Measurements from ENCODE around the gene SIK3. TPM values are rescaled to one million over a fixed set of nuclear protein-coding genes. Genes with fewer than 3 reads are reported as not detected.
"Not testable (repeated sequence)": the region's sequence is repeated elsewhere in the genome, so short reads cannot be mapped to it uniquely, and the experiment has no call there.

The SIK3 gene
- 4.1 and 4.3 TPM in 2 replicates for total RNA-seq (2014; rRNA removed; shearing (Covaris generic); ENCODE audit: low replicate concordance)

GRCh38 chr11:117098269-117099232 lies at the start of gene SIK3:
Gene SIK3, minus strand, starts transcription at chr11:117098428. Its CDS starts 13 bp downstream, at chr11:117098415.
- peak; percentile 87 for DNase-seq
- Histone ChIP-seq H3K36me3 (no peaks in the 10 kb centered on the region), H3K27me3 (no peaks in the 10 kb centered on the region), H3K9me3 (no peaks in the 10 kb centered on the region), H3K4me3 (peak within 1 kb of the TSS; percentile 82)

DNA sequence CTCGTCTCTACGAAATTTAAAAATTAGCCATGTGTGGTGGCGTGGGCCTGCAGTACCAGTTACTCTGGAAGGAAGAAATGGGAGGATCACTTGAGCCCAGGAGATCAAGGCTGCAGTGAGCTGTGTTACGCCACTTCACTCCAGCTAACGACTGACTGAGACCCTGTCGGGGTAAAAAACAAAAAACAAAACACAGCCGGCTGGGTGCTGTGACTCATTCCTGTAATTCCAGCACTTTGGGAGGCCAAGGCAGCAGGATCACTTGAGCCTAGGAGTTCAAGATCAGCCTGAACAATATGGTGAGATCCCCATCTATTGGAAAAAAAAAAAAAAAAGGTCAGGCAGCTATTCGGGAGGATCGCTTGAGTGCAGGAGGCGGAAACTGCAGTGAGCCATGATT lies 48.3 kb upstream of the SIK3 start:
- Histone ChIP-seq H3K36me3 (peaks cover 38% of the 10 kb centered on the region), H3K9me3 (no peaks in the 10 kb centered on the region), H3K27me3 (no peaks in the 10 kb centered on the region), H3K4me3 (no peak overlapping the region)
- DNase-seq: peak; percentile 18

DNA sequence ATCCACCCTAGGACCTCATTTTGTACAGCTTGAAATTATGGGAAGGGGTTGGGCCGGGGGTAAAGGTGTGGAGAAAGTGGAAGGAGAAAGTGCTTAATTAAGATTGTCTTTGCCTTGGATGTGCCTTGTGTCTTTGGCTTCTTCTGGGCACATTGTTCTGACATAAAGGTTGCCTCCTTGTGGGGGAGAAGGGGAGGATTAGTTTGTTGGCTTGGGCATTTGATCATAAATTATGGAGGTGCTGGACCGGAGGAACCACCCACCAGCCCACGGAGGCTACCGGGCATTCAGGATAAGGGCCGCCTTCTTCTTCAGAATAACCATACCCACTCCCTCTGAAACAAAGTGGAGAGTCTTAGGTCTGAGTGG lies 47.1 kb upstream of the SIK3 start:
- Histone ChIP-seq H3K9me3 (no peaks in the 10 kb centered on the region), H3K4me3 (peak overlapping the region; percentile 65), H3K27me3 (no peaks in the 10 kb centered on the region), H3K36me3 (peaks cover 34% of the 10 kb centered on the region)
- peak; percentile 6 for DNase-seq

DNA sequence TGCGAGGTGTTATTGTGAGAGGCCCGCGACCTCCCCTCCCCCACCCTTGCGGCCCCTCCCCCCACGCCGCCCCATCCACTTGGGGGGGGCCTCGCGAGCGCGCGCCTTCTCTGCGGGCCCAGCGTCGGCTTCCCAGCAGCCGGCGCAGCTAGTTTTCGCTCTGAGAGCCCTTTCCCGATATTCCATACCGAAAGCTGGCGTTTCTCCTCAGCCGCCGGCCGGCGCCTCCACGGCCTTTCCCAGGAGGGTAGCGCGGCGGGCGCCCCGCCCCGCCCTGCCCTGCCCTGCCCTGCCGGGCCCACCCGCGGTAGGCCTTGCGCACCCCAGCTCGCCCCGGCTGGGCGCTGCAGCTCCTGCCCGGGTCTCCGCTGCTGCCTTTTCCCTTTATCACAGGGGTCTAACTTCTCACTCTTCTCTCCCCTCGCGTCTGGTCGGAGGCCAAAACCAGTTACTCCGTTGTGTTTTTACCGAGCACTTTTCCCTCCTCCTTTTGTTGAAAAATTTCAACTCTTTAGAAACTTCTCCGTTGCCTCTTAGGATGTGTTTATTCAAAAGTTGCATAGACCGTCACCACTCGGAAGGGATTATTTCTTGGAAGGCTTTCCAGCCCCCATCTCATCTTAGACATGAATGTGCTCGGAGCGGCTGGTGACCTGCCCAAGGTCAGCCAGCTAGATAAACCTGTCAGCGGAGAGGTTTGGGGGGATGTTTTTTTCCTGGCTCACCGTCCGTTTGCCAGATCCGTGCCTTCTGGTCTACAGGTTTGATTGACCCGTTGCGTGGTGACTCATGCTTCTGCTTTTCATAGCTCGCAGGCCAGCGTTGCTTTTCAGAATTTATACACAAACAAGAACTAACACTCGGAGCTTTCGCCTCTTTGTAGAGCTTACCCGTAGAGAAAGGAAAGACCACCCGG lies 46.5 kb upstream of the SIK3 start:
- peak; percentile 70 for DNase-seq
- Histone ChIP-seq H3K9me3 (no peaks in the 10 kb centered on the region), H3K4me3 (peak overlapping the region; percentile 65), H3K27me3 (no peaks in the 10 kb centered on the region), H3K36me3 (peaks cover 33% of the 10 kb centered on the region)

- Histone ChIP-seq H3K4me3 (peak within 1 kb of the TSS; percentile 65), H3K27me3 (no peaks in the 10 kb centered on the region), H3K36me3 (peaks cover 30% of the 10 kb centered on the region), H3K9me3 (no peaks in the 10 kb centered on the region)
- peak; percentile 95 for DNase-seq
Measured at GRCh38 chr11:117143871-117144476, 45.7 kb upstream of the SIK3 start, which contains the start of gene PAFAH1B2. Gene PAFAH1B2, plus strand, starts transcription at chr11:117144287. Its CDS starts 8,161 bp downstream, at chr11:117152448.

GRCh38 chr11:117143390-117143789 lies 45.2 kb upstream of the SIK3 start:
- peak overlapping the region; percentile 65 for H3K4me3 ChIP-seq
- DNase-seq: peak; percentile 63
- H3K9me3 ChIP-seq: no peaks in the 10 kb centered on the region
- H3K36me3 ChIP-seq: peaks cover 30% of the 10 kb centered on the region
- no peaks in the 10 kb centered on the region for H3K27me3 ChIP-seq

DNA sequence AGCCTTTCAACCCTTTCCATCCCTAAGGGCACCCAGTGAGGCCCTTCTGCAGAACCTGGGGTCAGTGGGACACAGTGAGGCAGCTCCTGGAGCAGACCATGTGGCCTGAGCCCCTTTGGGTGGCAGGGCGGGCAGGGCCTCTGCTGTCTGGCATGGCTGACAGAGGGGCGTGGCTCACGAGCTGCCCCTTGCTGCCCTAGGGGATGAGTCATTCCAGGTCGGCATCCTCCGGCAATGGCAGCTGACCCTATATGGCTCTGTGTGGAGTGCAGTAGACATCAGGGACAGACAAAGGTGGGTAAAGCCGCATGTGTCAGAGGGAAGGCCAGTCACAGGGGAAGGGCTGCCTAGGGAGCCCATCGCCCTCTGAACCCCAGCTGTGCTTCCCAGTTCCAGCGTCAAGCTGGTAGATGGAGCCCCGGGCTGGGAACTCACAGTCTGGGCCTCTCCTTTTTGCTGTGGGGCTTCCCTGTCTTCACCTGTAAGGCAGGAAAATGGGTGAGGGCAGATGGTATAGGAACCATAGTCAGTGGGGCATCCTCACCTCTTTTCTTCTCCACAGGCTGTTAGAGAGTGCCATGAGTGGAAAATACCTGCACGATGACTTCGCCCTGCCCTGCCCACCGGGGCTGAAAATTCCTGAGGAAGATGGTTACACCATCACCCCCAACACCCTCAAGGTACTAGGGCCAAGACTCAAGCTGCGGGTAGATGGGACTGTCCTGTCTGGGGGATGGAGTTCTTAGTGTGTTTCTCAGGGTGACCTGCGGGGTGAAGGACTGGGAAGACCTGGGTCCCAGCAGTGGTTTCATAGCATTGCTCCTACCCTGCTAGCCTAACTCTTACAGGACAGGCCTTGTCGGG lies 39.2 kb upstream of the SIK3 start:
- not testable (repeated sequence) for H3K36me3 ChIP-seq, H3K9me3 ChIP-seq, H3K27me3 ChIP-seq, H3K4me3 ChIP-seq, DNase-seq

DNA sequence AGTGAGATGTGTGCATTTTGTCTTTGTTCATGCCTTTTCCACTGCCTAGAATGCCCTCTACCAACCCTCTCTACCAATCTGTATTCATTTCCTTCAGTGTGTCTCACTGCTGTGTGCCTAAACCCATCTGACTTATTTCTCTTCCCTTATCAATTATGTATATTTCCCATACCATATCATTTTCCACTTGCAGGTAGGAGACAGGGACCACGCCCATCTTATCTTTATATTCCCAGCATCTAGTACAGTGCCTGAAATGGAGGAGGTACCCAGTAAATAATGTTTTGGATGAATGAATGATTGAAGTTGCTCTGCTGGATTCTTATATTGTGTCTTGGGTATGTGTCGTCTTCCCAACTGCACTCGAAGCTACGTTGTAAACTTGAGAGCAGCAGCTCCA lies 36.8 kb upstream of the SIK3 start:
- not testable (repeated sequence) for H3K4me3 ChIP-seq, H3K36me3 ChIP-seq, H3K9me3 ChIP-seq, DNase-seq, H3K27me3 ChIP-seq

- H3K36me3 ChIP-seq: no peaks in the 10 kb centered on the region
- no peaks in the 10 kb centered on the region for H3K27me3 ChIP-seq
- H3K9me3 ChIP-seq: no peaks in the 10 kb centered on the region
Measured at GRCh38 chr11:117134431-117134830, 36.2 kb upstream of the SIK3 start.

GRCh38 chr11:117130879-117131278 lies 32.7 kb upstream of the SIK3 start:
- Histone ChIP-seq H3K4me3 (no peak overlapping the region), H3K27me3 (no peaks in the 10 kb centered on the region), H3K9me3 (no peaks in the 10 kb centered on the region), H3K36me3 (no peaks in the 10 kb centered on the region)
- no peak for DNase-seq

More at GRCh38 chr11:117134431-117134830, 36.2 kb upstream of the SIK3 start:
- DNase-seq: no peak
- no peak overlapping the region for H3K4me3 ChIP-seq

GRCh38 chr11:117130396-117130795 lies 32.2 kb upstream of the SIK3 start:
- not testable (repeated sequence) for H3K36me3 ChIP-seq, H3K27me3 ChIP-seq, H3K9me3 ChIP-seq, DNase-seq, H3K4me3 ChIP-seq

- no peaks in the 10 kb centered on the region for H3K36me3 ChIP-seq
- H3K27me3 ChIP-seq: no peaks in the 10 kb centered on the region
- no peak for DNase-seq
- H3K9me3 ChIP-seq: no peaks in the 10 kb centered on the region
- no peak overlapping the region for H3K4me3 ChIP-seq
Measured at GRCh38 chr11:117128289-117128688, 30.1 kb upstream of the SIK3 start.

DNA sequence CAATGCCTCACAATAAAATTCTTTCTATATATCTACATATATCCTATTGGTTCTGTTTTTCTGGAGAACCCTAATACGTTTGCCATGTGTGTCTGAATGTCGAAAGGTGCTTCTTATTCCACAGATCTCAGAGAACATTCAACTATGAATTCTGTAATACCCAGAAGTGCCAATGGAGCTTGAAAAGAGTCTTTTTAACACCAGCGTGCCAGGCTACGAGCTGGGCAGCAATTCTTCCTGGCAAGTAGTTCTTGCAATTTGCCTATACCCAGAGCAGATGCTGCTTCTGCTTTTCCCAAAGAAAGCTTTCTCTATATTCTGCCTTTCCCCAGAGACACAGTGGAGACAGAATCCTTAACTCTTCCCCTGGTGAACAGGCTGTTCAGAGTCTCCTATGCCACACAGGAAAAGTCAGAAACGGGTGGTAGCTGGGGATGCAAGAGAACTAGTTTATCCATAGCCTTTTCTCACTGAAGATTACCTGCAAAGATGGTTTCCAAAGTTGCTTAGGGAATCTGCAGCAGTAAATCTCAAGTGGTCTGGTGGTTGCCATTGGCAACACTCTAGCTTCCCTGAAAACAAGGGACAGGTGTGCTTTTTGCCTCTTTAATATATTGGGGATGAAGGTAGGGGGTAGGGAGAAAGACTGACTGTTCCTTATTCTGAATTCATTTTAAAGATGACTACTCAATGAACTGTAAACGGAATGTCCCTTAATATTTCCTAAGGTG lies 29.1 kb upstream of the SIK3 start:
- H3K36me3 ChIP-seq: no peaks in the 10 kb centered on the region
- H3K4me3 ChIP-seq: no peak overlapping the region
- DNase-seq: no peak
- H3K9me3 ChIP-seq: no peaks in the 10 kb centered on the region
- no peaks in the 10 kb centered on the region for H3K27me3 ChIP-seq

DNA sequence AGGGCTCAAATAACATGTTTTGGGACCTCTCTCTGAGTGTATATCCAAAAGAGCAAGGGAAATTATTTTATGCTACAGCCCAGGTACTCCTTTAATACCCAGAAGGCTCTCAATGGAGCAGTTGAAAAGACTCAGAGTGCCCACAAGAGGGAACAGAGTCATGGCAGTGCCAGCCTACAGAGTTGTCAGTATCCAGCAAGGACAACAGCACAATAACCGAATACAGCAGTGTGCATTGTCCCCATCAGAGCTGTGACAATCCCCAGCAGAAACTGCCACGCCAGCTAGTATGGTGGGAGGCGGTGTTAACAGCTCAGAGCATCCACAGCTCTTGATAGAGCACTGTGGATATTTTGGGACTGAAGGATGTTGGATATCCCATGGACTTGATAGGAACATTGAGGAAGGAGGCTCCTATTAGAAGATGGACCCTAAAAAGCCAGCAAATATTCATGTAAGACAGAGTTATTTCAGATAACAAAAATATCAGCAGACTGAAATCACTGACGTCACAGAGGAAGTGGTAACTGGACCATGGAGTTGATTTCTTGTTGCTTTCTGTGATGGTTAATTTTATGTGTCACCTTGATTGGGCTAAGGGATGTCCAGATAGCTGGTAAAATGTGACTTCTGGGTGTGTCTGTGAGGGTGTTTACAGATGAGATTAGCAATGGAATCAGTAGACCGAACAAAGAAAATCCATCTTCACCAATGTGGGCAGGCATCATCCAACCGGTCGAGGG lies 28.2 kb upstream of the SIK3 start:
- Histone ChIP-seq H3K27me3 (no peaks in the 10 kb centered on the region), H3K36me3 (no peaks in the 10 kb centered on the region), H3K4me3 (no peak overlapping the region), H3K9me3 (no peaks in the 10 kb centered on the region)
- DNase-seq: no peak

- DNase-seq: no peak
- no peaks in the 10 kb centered on the region for H3K9me3 ChIP-seq
- H3K27me3 ChIP-seq: no peaks in the 10 kb centered on the region
Measured at GRCh38 chr11:117122556-117122955, 24.3 kb upstream of the SIK3 start.

More at GRCh38 chr11:117122556-117122955, 24.3 kb upstream of the SIK3 start:
- no peak overlapping the region for H3K4me3 ChIP-seq
- no peaks in the 10 kb centered on the region for H3K36me3 ChIP-seq
